Suprapubic skin (tissue), 3 donors: ENCODE data around the gene DNAH11.

Source experiments
- POLR2A ChIP-seq, 2 donors: fragments of 450-650 bp; IDR thresholded peaks; one replicate each; pipeline ENCODE4 v1.6.1; 2017; ENCODE audit warnings: antibody characterized with exemption in 2 of 2, mild to moderate bottlenecking in 2 of 2, moderate library complexity in 2 of 2
- TF ChIP-seq, protein P1 (sequence below), 2 donors: fragments of 200-600 bp in 1 of 2; fragments of 450-650 bp in 1 of 2; sonication (generic) in 1 of 2; IDR thresholded peaks; one replicate each; pipeline ENCODE4 v1.5.1; 2016 to 2019; ENCODE audit warnings: antibody characterized with exemption in 2 of 2, mild to moderate bottlenecking in 1 of 2, moderate library complexity in 1 of 2

DNA sequence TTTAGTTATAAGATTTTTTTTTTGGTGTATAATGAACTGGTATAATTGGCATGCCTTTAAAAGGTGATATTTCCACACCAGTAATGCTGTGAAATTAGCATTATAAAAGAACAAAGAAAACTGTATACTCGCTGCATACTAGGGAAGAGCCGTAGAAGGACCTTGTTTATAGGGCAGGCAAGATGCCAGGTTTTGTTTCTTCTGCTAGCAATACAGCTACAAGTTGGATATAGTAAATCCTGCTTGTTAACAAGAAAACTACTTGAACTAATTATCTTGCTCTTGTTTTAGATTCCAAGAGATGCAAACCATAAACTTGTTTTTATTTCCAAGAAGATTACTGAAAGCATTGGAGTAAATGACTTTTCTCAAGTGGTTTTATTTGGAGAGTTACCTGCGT is 1.9 kb downstream of the DNAH11 start:
- TF ChIP-seq, protein P1, sequence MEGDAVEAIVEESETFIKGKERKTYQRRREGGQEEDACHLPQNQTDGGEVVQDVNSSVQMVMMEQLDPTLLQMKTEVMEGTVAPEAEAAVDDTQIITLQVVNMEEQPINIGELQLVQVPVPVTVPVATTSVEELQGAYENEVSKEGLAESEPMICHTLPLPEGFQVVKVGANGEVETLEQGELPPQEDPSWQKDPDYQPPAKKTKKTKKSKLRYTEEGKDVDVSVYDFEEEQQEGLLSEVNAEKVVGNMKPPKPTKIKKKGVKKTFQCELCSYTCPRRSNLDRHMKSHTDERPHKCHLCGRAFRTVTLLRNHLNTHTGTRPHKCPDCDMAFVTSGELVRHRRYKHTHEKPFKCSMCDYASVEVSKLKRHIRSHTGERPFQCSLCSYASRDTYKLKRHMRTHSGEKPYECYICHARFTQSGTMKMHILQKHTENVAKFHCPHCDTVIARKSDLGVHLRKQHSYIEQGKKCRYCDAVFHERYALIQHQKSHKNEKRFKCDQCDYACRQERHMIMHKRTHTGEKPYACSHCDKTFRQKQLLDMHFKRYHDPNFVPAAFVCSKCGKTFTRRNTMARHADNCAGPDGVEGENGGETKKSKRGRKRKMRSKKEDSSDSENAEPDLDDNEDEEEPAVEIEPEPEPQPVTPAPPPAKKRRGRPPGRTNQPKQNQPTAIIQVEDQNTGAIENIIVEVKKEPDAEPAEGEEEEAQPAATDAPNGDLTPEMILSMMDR (IDR thresholded peaks at IDR 0.05) = no peak
- TF ChIP-seq POLR2A (IDR thresholded peaks at IDR 0.05) = no peak
